H9 (cell line): Measurements from ENCODE around the gene THSD7A. TPM values are rescaled to one million over a fixed set of nuclear protein-coding genes. Genes with fewer than 3 reads are reported as not detected.
A peak's percentile ranks its signal among the peaks of the same experiment; 100 is the strongest.

Experiments
- DNase-seq: peaks from one replicate; pipeline ENCODE4 v3.0.0-alpha.2; 2017
- H2AFZ ChIP-seq: one replicate; pipeline ENCODE4 v1.6.1; 2013; ENCODE audit warnings: mild to moderate bottlenecking, low read length, control low read depth, moderate library complexity
- H2AK5ac ChIP-seq: 2 replicates; pipeline ENCODE4 v1.6.1; 2013; ENCODE audit warnings: low read length, control low read depth, mixed read lengths; ENCODE audit not compliant: insufficient read length
- H2BK120ac ChIP-seq: one replicate; pipeline ENCODE4 v1.6.1; 2013; ENCODE audit warnings: low read depth, mild to moderate bottlenecking, low read length, control low read depth, inconsistent platforms; ENCODE audit not compliant: poor library complexity, severe bottlenecking
- H2BK12ac ChIP-seq: 2 replicates; pipeline ENCODE4 v1.6.1; 2013; ENCODE audit warnings: low read length, control low read depth, mixed read lengths, low read depth; ENCODE audit not compliant: insufficient read length
- H2BK15ac ChIP-seq: 2 replicates; pipeline ENCODE4 v1.6.1; 2013; ENCODE audit warnings: low read depth, low read length, control low read depth
- H2BK20ac ChIP-seq: one replicate; pipeline ENCODE4 v1.6.1; 2013; ENCODE audit warnings: low read depth, mild to moderate bottlenecking, low read length, control low read depth, inconsistent platforms; ENCODE audit not compliant: poor library complexity, severe bottlenecking
- H2BK5ac ChIP-seq: 2 replicates; pipeline ENCODE4 v1.6.1; 2013; ENCODE audit warnings: low read length, control low read depth, mixed read lengths; ENCODE audit not compliant: insufficient read length
- H3K14ac ChIP-seq: 2 replicates; pipeline ENCODE4 v1.6.1; 2013; ENCODE audit warnings: low read length, control low read depth; ENCODE audit not compliant: insufficient read depth
- H3K18ac ChIP-seq: 2 replicates; pipeline ENCODE4 v1.6.1; 2013; ENCODE audit warnings: low read depth, mild to moderate bottlenecking, mixed read lengths, low read length, control low read depth; ENCODE audit not compliant: insufficient read length
- H3K23ac ChIP-seq: 2 replicates; pipeline ENCODE4 v1.6.1; 2013; ENCODE audit warnings: low read length, control low read depth, mixed read lengths, low read depth; ENCODE audit not compliant: insufficient read length
- H3K23me2 ChIP-seq: 2 replicates; pipeline ENCODE4 v1.6.1; 2013; ENCODE audit warnings: low read depth, mild to moderate bottlenecking, mixed read lengths, low read length, control low read depth; ENCODE audit not compliant: insufficient read length, poor library complexity, severe bottlenecking
- H3K27ac ChIP-seq: 2 replicates; pipeline ENCODE4 v1.5.1; 2013; ENCODE audit warnings: low read length, control low read depth, mixed read lengths, low read depth; ENCODE audit not compliant: insufficient read length
- H3K27me3 ChIP-seq: 2 replicates; pipeline ENCODE4 v1.6.1; 2013; ENCODE audit warnings: low read length, control low read depth, inconsistent platforms; ENCODE audit not compliant: insufficient read depth
- H3K4ac ChIP-seq: 2 replicates; pipeline ENCODE4 v1.6.1; 2013; ENCODE audit warnings: low read depth, mild to moderate bottlenecking, control low read depth, inconsistent platforms, low read length, moderate library complexity
- H3K4me1 ChIP-seq: 2 replicates; pipeline ENCODE4 v1.6.1; 2013; ENCODE audit warnings: low read length, control low read depth, inconsistent platforms; ENCODE audit not compliant: insufficient read depth
- H3K4me2 ChIP-seq: 2 replicates; pipeline ENCODE4 v1.6.1; 2013; ENCODE audit warnings: low read length, control low read depth, mixed read lengths; ENCODE audit not compliant: insufficient read length, insufficient read depth
- H3K56ac ChIP-seq: 2 replicates; pipeline ENCODE4 v1.6.1; 2013; ENCODE audit warnings: low read depth, mild to moderate bottlenecking, mixed read lengths, low read length, control low read depth; ENCODE audit not compliant: insufficient read length
- H3K79me1 ChIP-seq: 2 replicates; pipeline ENCODE4 v1.6.1; 2013; ENCODE audit warnings: low read depth, mild to moderate bottlenecking, moderate library complexity, low read length, control low read depth, inconsistent platforms; ENCODE audit not compliant: insufficient read depth, poor library complexity, severe bottlenecking
- H3K79me2 ChIP-seq: 2 replicates; pipeline ENCODE4 v1.6.1; 2013; ENCODE audit warnings: low read length, control low read depth, inconsistent platforms; ENCODE audit not compliant: insufficient read depth
- H3K9ac ChIP-seq: 2 replicates; pipeline ENCODE4 v1.6.1; 2013; ENCODE audit warnings: low read length, control low read depth, mixed read lengths; ENCODE audit not compliant: insufficient read length; ENCODE audit errors: extremely low read depth
- H3K9me3 ChIP-seq: one replicate; pipeline ENCODE4 v1.6.1; 2013; ENCODE audit warnings: low read depth, low read length, inconsistent platforms; ENCODE audit not compliant: control insufficient read depth
- H3T11ph ChIP-seq: one replicate; pipeline ENCODE4 v1.6.1; 2013; ENCODE audit warnings: mild to moderate bottlenecking, low read length, control low read depth, inconsistent platforms
- H4K20me1 ChIP-seq: one replicate; pipeline ENCODE4 v1.6.1; 2013; ENCODE audit not compliant: control insufficient read depth, insufficient read length, insufficient read depth
- H4K5ac ChIP-seq: 2 replicates; pipeline ENCODE4 v1.6.1; 2013; ENCODE audit warnings: low read depth, mild to moderate bottlenecking, mixed read lengths, low read length, control low read depth; ENCODE audit not compliant: insufficient read length
- H4K8ac ChIP-seq: replicated peaks from 2 replicates; pipeline ENCODE4 v1.6.1; 2013; ENCODE audit warnings: low read length, control low read depth, mixed read lengths, low read depth; ENCODE audit not compliant: insufficient read length
- H4K91ac ChIP-seq: 2 replicates; pipeline ENCODE4 v1.6.1; 2013; ENCODE audit warnings: low read depth, mild to moderate bottlenecking, moderate library complexity, mixed read lengths, low read length, control low read depth; ENCODE audit not compliant: insufficient read length
- H3K27ac Mint-ChIP-seq, 3 experiments: 2 replicates in 2 of 3; 3 replicates in 1 of 3; pipeline ENCODE4 v1.8.0; 2020 to 2021; ENCODE audit warnings: mixed read lengths in 3 of 3, mild to moderate bottlenecking in 1 of 3, moderate library complexity in 1 of 3
- H3K27me3 Mint-ChIP-seq: 2 replicates; pipeline ENCODE4 v1.8.0; 2021; ENCODE audit warnings: low read depth, mild to moderate bottlenecking, moderate library complexity, mixed read lengths
- H3K36me3 Mint-ChIP-seq, 3 experiments: 2 replicates in 2 of 3; 3 replicates in 1 of 3; pipeline ENCODE4 v1.8.0; 2020 to 2021; ENCODE audit warnings: low read depth in 3 of 3, mixed read lengths in 3 of 3; ENCODE audit not compliant: insufficient read depth in 1 of 3
- H3K4me1 Mint-ChIP-seq, 2 experiments: 2 replicates each; pipeline ENCODE4 v1.8.0; 2020; ENCODE audit warnings: mixed read lengths in 2 of 2
- H3K4me3 Mint-ChIP-seq, 2 experiments: 2 replicates in 1 of 2; 3 replicates in 1 of 2; pipeline ENCODE4 v1.8.0; 2020 to 2021; ENCODE audit warnings: mild to moderate bottlenecking in 2 of 2, mixed read lengths in 2 of 2, moderate library complexity in 1 of 2
- H3K9me3 Mint-ChIP-seq, 2 experiments: 2 replicates in 1 of 2; 3 replicates in 1 of 2; pipeline ENCODE4 v1.8.0; 2020; ENCODE audit warnings: mild to moderate bottlenecking in 2 of 2, mixed read lengths in 2 of 2, moderate library complexity in 1 of 2
- WGBS: extraction: QIAGEN DNeasy Blood & Tissue Kit; methylation state at CpG from one replicate; pipeline ENCODE4 v1.1.7; 2013; ENCODE audit warnings: missing lambda C conversion rate, low lambda C conversion rate, mixed read lengths; ENCODE audit not compliant: insufficient read length; ENCODE audit errors: extremely low coverage; 5-methylcytosine and 5-hydroxymethylcytosine counted together
- total RNA-seq: library from RNA; stranded (reverse); gene quantifications from 2 replicates; pipeline ENCODE4 v1.2.1, GENCODE V29; 2021
- TF ChIP-seq, protein P1 (sequence below): fragments of 200-600 bp; sonication (generic); conservative IDR thresholded peaks from 3 replicates; pipeline ENCODE4 v1.8.0; 2021; ENCODE audit warnings: antibody characterized with exemption, mild to moderate bottlenecking

Gene THSD7A
- total RNA-seq, 1 experiment from 2014 or later, result 0.42 TPM

DNA sequence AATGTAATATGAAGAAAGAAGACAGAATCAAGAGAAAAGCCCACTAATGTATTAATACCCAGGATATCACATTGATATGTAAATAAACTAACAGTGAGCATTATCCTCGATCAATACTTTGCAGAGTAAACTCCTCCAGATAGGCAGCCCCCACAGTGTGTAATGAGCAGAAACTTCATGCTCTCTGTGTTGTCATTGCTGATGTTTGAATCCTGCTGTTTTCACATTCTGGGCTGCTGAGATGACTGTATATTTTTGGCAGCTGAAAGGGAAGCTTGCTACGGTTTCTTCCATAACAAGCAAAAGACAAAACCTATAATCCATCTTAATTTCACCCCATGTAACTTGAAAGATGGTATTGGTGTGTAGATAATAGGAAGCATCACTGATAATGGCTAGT is 15.3 kb upstream of the THSD7A start:
- Histone ChIP-seq H3K79me1 (no peaks in the 10 kb centered on the region), H2AK5ac (no peak overlapping the region), H4K20me1 (no peaks in the 10 kb centered on the region), H3K27ac (no peak overlapping the region), H4K91ac (no peak overlapping the region), H3K9ac (no peak overlapping the region), H2BK15ac (no peak overlapping the region), H3K23me2 (no peaks in the 10 kb centered on the region), H3K79me2 (no peaks in the 10 kb centered on the region), H4K5ac (no peak overlapping the region), H2BK120ac (no peak overlapping the region), H3K4ac (no peak overlapping the region), H4K8ac (no peak overlapping the region), H3K27me3 (no peaks in the 10 kb centered on the region), H2BK20ac (no peak overlapping the region), H3K56ac (no peak overlapping the region), H3K9me3 (no peaks in the 10 kb centered on the region), H3K18ac (no peak overlapping the region), H2AFZ (no peak overlapping the region), H2BK5ac (no peak overlapping the region), H3K14ac (no peak overlapping the region), H3T11ph (no peak overlapping the region), H3K4me2 (no peak overlapping the region), H2BK12ac (no peak overlapping the region), H3K4me1 (peaks cover 2% of the 10 kb centered on the region; the same call in 1 of the 2 replicates), H3K23ac (no peak overlapping the region)
- Mint-ChIP-seq H3K36me3 (peaks cover 0 to 1% (median under 1%) of the 10 kb centered on the region in 3 experiments; a peak in 3 of 7 replicates), H3K27ac (peak overlapping the region in 1 of 3 experiments; percentile 96; a peak in 3 of 7 replicates), H3K27me3 (no peaks in the 10 kb centered on the region), H3K9me3 (peaks cover 0 to 2% of the 10 kb centered on the region in 2 experiments; a peak in 1 of 5 replicates), H3K4me1 (peaks cover 46% of the 10 kb centered on the region in 2 experiments), H3K4me3 (no peak overlapping the region)
- TF ChIP-seq, protein P1, sequence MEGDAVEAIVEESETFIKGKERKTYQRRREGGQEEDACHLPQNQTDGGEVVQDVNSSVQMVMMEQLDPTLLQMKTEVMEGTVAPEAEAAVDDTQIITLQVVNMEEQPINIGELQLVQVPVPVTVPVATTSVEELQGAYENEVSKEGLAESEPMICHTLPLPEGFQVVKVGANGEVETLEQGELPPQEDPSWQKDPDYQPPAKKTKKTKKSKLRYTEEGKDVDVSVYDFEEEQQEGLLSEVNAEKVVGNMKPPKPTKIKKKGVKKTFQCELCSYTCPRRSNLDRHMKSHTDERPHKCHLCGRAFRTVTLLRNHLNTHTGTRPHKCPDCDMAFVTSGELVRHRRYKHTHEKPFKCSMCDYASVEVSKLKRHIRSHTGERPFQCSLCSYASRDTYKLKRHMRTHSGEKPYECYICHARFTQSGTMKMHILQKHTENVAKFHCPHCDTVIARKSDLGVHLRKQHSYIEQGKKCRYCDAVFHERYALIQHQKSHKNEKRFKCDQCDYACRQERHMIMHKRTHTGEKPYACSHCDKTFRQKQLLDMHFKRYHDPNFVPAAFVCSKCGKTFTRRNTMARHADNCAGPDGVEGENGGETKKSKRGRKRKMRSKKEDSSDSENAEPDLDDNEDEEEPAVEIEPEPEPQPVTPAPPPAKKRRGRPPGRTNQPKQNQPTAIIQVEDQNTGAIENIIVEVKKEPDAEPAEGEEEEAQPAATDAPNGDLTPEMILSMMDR, result no peak
- no peak for DNase-seq
- no CpG with 5 or more reads among the region's 2 CpGs for WGBS
